ENCODE results near the gene SMYD3.
"Not testable (repeated sequence)": the region's sequence is repeated elsewhere in the genome, so short reads cannot be mapped to it uniquely, and the experiment has no call there.

SMYD3 gene

DNA sequence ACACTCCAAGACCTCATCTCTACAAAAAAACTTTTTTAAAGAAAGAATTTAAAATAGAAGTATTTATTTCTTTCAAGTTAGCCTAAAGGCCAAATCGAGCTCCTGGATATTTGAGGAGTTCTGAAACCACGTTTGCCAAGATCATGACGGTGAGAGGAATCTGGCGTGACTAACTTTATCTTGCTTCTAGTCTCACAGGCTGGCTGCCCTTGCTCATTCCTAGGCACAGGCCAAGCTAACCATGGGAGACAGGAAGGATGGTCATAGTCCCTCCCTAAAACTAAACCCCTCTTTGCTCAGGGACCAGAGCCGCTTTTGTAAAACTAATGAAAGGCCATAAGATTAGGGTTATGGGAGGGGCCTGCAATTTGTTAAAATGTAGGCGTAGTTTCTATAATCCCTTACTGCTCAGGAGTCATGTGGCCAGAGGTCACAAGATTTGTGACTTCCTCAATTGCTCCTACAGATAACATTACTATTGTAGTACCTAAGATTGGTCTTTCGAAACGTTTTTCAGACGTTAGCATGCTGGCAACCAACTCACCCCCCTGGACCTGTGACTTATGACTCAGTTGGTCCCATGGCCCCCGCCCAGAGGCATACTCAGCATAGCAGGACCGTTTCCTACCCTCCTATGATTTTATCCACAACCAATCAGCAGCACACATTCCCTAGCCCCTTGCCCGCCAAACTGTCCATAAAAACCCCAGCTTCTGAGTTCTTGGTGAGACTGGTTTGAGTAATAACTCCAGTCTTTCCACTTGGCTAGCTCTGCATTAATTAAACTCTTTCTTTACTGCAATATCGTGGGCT is 425.0 kb downstream of the SMYD3 start:
- no peak for DNase-seq

- DNase-seq: no peak
Measured at GRCh38 chr1:246081138-246081702, 425.9 kb downstream of the SMYD3 start.

- no peak for DNase-seq
Measured at GRCh38 chr1:246080031-246080430, 427.0 kb downstream of the SMYD3 start.

- no peak for DNase-seq
Measured at GRCh38 chr1:246078888-246079252, 428.2 kb downstream of the SMYD3 start.

DNA sequence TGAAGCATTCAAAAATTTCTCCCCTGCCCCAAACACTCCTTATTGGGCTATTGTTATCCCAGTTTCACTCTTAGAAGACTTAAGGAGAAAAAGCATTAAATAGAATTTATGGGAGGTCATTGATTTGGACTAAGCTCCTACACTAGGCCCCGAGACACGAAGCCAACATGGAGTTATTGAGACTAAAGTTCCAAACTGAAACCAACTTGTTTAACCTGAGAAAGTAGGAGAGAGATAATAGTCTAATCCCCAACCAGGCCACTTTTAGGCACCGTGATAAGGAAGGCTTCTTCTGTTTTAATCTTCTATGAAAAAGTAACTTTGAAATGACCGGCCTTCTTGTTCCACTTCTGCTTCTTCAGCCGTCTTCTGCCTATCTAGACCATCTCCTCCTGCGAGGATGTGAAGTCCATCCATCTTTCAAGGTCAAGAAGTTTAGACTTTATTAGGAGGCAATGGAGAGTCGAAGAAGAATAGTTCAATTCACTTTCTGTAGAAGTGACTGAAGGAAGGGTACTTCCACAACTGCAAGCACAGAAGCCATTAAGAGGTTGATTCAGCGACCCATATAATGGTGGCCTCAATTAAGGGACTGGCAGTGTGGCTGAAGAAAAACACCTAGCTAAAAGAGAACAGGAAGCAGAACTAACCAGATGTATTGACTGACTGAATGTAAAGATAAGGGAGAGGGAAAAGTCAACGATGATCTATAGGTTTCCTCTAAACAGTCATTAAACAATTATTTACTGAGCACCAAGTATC is 428.8 kb downstream of the SMYD3 start:
- DNase-seq: no peak

GRCh38 chr1:246077476-246077875 is 429.6 kb downstream of the SMYD3 start:
- DNase-seq: no peak

DNA sequence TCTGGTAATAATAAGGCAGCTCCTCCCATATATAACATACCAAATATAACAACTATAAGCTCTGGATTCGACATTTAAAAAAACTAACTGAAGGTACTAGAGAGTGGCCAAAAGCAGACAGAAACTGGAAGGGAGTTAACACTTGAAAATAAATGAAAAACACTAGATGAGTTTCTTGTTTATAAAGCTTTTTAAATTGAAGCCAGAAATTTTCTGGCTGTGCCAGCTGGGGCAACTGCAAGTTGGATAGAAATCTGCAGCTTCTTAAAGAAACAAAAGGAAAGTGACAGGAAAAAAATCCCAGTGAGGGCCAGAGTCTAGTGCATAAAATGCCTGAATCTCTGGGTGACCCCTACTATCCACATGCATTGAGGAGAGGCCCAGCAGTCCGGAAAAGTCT is 432.7 kb downstream of the SMYD3 start:
- DNase-seq: no peak

- DNase-seq: no peak
Measured at GRCh38 chr1:246072456-246072955, 434.6 kb downstream of the SMYD3 start.

GRCh38 chr1:246071981-246072380 is 435.1 kb downstream of the SMYD3 start:
- DNase-seq: not testable (repeated sequence)

- not testable (repeated sequence) for DNase-seq
Measured at GRCh38 chr1:246071561-246071960, 435.5 kb downstream of the SMYD3 start.

- DNase-seq: no peak
Measured at GRCh38 chr1:246069581-246069980, 437.5 kb downstream of the SMYD3 start.

- DNase-seq: no peak
Measured at GRCh38 chr1:246068619-246069509, 438.2 kb downstream of the SMYD3 start.

DNA sequence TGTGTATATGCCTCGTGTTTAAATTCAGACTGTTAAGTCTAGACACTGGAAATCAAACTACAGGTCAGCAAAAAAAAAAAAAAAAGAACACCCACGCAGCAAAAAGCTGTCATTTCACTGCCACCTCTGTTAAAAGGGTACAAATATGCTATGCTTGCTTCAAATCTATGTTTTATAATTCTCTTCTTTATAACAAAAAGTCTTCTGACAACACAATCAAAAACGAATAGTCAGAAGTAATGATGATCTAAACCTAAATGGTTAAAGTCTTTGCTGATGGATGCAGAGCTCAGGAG is 438.9 kb downstream of the SMYD3 start:
- DNase-seq: no peak

GRCh38 chr1:246067432-246068216 is 439.5 kb downstream of the SMYD3 start:
- DNase-seq: peak; percentile 3

DNA sequence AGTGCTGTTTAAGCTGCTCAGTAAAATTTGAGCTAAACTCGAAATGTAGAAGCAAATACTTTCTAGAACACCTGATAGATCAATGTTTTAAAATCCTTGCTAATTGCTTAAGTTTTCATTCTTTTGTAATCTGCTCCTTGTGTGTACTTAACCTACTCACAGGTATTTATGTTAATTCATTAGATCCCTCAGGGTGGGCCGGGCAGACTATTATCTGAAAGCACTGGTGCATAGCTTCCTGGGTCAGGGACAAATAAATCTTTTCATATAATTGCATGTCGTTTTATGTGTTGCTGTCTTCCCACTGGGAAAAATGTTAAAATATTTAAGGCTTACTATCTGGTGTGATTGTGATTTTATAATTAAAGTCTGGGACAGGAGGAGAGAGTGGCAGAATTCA is 440.5 kb downstream of the SMYD3 start:
- DNase-seq: no peak

DNA sequence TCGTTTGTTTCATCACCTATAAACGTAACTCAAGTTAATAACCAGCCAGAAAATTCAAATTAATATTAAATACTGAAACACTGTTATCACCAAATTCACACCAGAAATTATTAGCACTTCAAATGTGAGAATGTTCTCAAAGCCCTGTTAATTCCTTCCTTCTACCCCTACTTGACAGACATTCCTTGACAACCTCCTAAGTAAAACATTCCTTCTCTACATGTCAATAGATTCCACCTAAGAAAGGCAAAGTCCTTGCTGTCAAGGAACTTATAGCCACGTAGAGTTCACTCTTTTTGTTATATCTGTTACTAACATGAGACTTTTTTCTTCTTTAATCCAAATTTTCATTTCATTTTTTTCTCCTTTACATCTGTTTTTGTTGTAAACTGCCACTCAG is 441.5 kb downstream of the SMYD3 start:
- DNase-seq: no peak

DNA sequence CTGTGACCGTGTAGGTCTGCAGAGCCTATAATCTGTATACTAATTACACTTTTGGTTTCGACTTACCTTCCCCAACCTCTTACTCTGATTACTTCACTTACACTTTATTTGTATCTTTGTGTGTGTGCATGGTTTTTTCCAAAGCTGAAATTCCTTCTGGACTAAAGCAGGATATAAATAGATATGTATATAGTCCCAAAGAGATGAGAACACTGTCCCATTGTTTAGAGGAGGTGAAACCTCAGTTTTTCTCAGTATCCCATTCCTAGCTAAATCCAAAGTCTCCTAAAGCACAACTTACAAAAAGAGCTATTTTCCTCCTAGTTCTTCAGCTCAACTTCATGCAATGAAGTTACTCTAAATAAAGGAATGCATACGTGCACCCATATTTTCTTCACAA is 442.2 kb downstream of the SMYD3 start:
- no peak for DNase-seq

DNA sequence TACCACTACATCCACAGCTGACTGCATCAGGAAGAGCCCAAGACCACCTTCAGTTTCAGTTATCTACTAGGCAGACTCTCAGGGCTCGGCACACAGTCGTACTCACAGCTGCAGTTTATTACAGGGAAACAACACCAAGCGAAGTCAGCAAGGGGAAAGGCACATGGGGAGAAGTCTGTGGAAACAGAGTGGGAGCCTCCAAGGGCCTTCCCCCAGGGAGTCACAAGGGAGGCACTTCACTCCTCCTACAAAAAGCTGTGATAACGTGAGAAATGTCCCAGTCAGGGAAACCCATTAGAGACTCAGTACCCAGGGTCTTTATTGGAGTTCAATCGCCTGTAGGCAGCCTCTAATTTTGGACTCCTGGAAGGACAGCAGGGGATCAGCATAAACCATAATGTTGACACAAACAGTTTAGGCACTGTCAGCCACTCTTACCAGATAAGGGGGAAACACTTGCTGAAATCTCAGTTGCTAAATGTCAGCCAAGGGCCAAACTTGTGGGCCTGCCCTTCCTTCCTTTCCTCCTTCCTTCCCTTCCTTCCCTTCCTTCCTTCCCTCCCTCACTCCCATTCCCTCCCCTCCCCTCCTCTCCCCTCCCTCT is 444.0 kb downstream of the SMYD3 start:
- DNase-seq: no peak

DNA sequence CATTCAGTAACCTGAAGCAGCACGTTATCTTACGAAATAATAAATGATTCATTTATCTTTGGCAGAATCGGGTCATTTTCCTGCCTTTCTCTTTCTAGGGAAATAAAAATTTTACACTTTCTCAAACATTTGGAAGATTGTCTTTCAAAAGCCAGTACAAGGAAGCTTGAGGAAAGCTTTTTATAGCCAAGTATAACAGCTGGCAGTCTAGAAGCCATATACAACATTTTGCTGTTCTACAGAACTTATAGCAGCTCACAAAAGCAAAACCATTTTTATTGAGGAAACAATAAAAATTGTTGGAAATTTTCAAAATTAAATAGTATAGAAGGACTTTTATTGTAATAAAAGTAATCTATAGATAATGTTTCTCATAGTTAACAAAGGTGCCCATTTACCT is 448.6 kb downstream of the SMYD3 start:
- DNase-seq: no peak

DNA sequence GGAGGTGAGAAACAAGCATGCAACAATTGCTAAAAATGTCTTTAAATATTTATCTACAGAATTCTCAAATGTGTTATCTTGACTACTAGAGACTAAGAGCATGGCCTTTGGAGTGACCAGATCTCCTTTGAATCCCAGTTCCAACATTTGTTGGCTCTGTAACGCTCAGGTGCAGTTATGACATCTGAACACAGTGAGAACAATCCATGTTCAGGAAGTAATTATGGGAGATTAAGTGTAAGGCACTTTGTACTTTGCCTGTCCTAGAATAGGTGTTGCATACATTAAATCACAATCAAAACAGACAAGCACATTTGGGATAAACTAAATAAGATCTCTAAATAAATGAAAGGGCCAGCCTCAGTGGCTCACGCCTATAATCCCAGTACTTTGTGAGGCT is 454.5 kb downstream of the SMYD3 start:
- DNase-seq: no peak

GRCh38 chr1:246051909-246052518 is 455.1 kb downstream of the SMYD3 start:
- DNase-seq: no peak
